Omental fat pad (tissue), 4 donors: ENCODE results near the gene CD24. TPM values are rescaled to one million over a fixed set of nuclear protein-coding genes. Genes with fewer than 3 reads are reported as not detected.

Source experiments
- ATAC-seq: fragments of 150-250 bp; one replicate; pipeline ENCODE4 v1.9.1; 2016; ENCODE audit warnings: mild to moderate bottlenecking, moderate library complexity; ENCODE audit not compliant: low FRiP score
- DNase-seq: peaks from one replicate; pipeline ENCODE4 v3.0.0-alpha.2; 2019; ENCODE audit warnings: low spot score
- total RNA-seq, 4 donors: library from RNA; depleted of rRNA; stranded (reverse); fragments of >200 nt; gene quantifications; one replicate each; pipeline ENCODE4 v1.1.0, GENCODE V29; 2016
- TF ChIP-seq, protein P1 (sequence below), 3 donors: fragments of 450-650 bp; IDR thresholded peaks; one replicate each; pipeline ENCODE4 v1.5.1; 2016 to 2017; ENCODE audit warnings: antibody characterized with exemption in 3 of 3, mild to moderate bottlenecking in 3 of 3, moderate library complexity in 2 of 3

The CD24 gene
- total RNA-seq, 4 donors from 2014 or later: 0.37 to 12.9 (median 0.73) TPM

GRCh38 chr6:106966671-106967640, 7.6 kb downstream of the CD24 start:
- ATAC-seq (no peak), DNase-seq (no peak)
- TF ChIP-seq, protein P1, sequence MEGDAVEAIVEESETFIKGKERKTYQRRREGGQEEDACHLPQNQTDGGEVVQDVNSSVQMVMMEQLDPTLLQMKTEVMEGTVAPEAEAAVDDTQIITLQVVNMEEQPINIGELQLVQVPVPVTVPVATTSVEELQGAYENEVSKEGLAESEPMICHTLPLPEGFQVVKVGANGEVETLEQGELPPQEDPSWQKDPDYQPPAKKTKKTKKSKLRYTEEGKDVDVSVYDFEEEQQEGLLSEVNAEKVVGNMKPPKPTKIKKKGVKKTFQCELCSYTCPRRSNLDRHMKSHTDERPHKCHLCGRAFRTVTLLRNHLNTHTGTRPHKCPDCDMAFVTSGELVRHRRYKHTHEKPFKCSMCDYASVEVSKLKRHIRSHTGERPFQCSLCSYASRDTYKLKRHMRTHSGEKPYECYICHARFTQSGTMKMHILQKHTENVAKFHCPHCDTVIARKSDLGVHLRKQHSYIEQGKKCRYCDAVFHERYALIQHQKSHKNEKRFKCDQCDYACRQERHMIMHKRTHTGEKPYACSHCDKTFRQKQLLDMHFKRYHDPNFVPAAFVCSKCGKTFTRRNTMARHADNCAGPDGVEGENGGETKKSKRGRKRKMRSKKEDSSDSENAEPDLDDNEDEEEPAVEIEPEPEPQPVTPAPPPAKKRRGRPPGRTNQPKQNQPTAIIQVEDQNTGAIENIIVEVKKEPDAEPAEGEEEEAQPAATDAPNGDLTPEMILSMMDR (IDR thresholded peaks at IDR 0.05): no peak

DNA sequence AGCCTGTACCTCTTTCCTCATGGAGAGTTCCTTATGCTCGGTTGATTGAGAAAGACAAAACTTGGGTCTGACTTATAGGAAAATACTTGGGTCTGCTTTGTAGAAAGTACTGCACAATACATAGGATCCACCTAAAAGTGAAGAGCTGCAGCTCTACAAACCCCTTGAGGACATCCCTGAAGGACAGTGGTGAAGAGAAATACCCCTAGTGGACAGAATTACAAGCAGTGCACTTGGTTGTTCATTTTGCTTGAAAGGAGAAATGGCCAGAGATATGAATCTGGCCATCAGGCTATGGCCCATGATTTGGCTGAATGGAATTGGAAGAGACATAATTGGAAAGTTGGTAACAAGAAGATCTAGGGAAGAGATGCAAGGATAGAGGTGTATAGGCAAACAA, 8.3 kb downstream of the CD24 start:
- TF ChIP-seq, protein P1 (IDR thresholded peaks at IDR 0.05): no peak
- no peak for ATAC-seq
- DNase-seq: no peak

DNA sequence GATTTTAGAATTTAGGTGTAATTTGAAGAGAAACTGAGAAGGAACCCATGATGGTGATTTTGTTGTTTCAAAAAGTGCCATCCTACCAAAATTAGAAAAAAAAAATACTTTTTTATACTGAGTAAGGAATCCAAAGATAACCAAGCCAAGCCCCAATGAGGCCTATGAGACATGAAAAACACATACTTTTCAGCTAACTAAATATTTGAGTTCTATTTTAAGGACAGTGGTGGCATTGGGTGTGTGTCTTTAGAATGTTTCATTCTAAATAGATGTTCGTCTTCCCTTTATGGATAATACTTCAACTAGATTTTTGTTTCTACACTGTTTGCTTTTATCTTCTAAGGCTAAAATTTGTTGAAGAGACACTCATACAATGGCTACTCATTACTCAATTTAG, 9.6 kb downstream of the CD24 start:
- TF ChIP-seq, protein P1 (IDR thresholded peaks at IDR 0.05): no peak
- no peak for ATAC-seq

DNA sequence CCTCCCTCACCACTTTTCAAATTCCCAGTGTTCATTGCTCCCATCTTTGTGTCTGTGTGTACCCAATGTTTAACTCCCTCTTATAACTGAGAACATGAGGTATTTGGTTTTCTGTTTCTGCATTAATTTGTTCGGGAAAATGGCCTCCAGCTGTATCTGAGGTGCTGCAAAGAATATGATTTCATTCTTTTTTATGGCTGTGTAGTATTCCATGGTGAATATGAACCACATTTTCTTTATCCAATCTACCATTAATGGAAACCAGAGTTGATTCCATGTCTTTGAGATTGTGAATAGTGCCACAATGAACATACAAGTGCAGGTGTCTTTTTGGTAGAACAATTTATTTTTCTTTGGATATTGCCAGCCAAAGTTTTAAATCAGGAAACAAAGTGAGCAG, 10.4 kb downstream of the CD24 start:
- DNase-seq: no peak
- ATAC-seq: no peak
- TF ChIP-seq, protein P1 (IDR thresholded peaks at IDR 0.05): no peak

More for the DNA sequence above, 9.6 kb downstream of the CD24 start:
- DNase-seq: no peak

DNA sequence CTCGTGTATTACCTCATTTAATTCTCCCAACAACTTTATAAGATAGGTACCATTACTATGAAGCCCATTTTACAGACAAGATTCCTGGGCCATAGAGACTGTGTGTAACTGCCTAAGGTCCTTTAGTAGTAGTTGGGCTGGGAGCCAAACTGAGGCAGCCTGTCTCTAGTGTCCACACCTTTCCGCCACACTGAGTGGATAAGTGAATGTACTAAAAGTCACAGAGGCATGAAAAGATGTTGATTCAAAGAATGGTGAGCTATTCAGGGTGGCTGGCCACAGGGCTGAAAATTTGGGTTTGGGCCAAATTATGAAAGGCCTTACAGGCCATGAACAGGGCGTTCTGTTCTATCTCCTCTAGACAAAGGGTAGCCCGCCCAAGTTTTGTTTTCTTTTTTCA, 11.0 kb downstream of the CD24 start:
- TF ChIP-seq, protein P1 (IDR thresholded peaks at IDR 0.05): no peak
- ATAC-seq (no peak), DNase-seq (no peak)

DNA sequence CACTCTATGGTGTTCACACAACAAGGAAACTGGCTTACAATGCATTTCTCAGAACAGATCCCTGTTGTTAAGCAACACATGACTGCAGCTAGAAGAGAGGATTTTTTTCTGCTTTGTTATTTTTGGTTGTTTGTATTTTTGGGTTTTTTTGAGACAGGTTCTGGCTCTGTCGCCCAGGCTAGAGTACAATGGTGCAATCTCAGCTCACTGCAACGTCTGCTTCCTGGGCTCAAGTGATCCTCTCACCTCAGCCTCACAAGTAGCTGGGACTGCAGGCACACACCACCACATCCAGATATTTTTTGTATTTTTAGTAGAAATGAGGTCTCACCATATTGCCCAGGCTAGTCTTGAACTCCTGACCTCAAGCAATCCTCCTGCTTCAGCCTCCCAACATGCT, 12.7 kb downstream of the CD24 start:
- DNase-seq: no peak
- no peak for ATAC-seq

More for the DNA sequence above, 12.7 kb downstream of the CD24 start:
- TF ChIP-seq, protein P1 (IDR thresholded peaks at IDR 0.05): no peak
